HEK293 (cell line): Measurements from ENCODE around the gene RNF13.
A peak's percentile ranks its signal among the peaks of the same experiment; 100 is the strongest.

ENCODE experiments used
- CTCF ChIA-PET: fragments of 350-600 bp; formaldehyde crosslinking; extraction: SDS; loops from one replicate; lab custom pipeline; 2021; ENCODE audit warnings: antibody characterized with exemption; lab: Yijun Ruan, JAX
- POLR2A ChIA-PET: fragments of 300-600 bp; formaldehyde crosslinking; extraction: SDS; loops from one replicate; lab custom pipeline; 2020; ENCODE audit warnings: antibody characterized with exemption, inconsistent platforms; lab: Yijun Ruan, JAX
- H3K27ac ChIP-seq: fragments of 200-500 bp; sonication (Bioruptor generic); 2 replicates; pipeline ENCODE4 v1.5.1; 2014; ENCODE audit warnings: low read depth, low read length, control low read depth, inconsistent platforms; ENCODE audit errors: extremely low read depth
- H3K36me3 ChIP-seq, 2 experiments: fragments of 200-500 bp in 1 of 2; sonication (Bioruptor generic) in 1 of 2; 1 replicate in 1 of 2; 2 replicates in 1 of 2; pipeline ENCODE4 v1.5.1; 2014 to 2017; ENCODE audit warnings: inconsistent platforms in 2 of 2, low read length in 2 of 2; ENCODE audit not compliant: control insufficient read depth in 2 of 2, insufficient read depth in 1 of 2
- H3K4me1 ChIP-seq: fragments of 200-500 bp; sonication (Bioruptor generic); 2 replicates; pipeline ENCODE4 v1.5.1; 2014; ENCODE audit warnings: mild to moderate bottlenecking, low read length, inconsistent platforms; ENCODE audit not compliant: control insufficient read depth, insufficient read depth
- H3K4me3 ChIP-seq: 2 replicates; pipeline ENCODE4 v1.5.1; 2011; ENCODE audit warnings: low read depth, mild to moderate bottlenecking, control low read depth, low read length, moderate library complexity
- H3K9me3 ChIP-seq: fragments of 200-500 bp; sonication (Bioruptor generic); 2 replicates; pipeline ENCODE4 v1.5.1; 2014; ENCODE audit warnings: low read depth, low read length, inconsistent platforms; ENCODE audit not compliant: control insufficient read depth, insufficient read depth
- ATF2 ChIP-seq: fragments of 450-650 bp; formaldehyde crosslinking; IDR thresholded peaks from 2 replicates; pipeline ENCODE4 v1.5.1; 2016; ENCODE audit warnings: missing biosample characterization, missing genetic modification characterization, low read depth
- FEZF1 ChIP-seq: fragments of 450-650 bp; formaldehyde crosslinking; IDR thresholded peaks from 2 replicates; pipeline ENCODE4 v1.5.1; 2016; ENCODE audit warnings: missing biosample characterization, missing genetic modification characterization
- HOXA7 ChIP-seq: sonication (generic); formaldehyde crosslinking; IDR thresholded peaks from 2 replicates; pipeline ENCODE4 v1.8.1; 2022; ENCODE audit warnings: missing genetic modification reagents, borderline replicate concordance
- KLF1 ChIP-seq: fragments of 450-650 bp; formaldehyde crosslinking; IDR thresholded peaks from 2 replicates; pipeline ENCODE4 v1.5.1; 2016; ENCODE audit warnings: missing biosample characterization, missing genetic modification characterization
- MZF1 ChIP-seq: fragments of 450-650 bp; formaldehyde crosslinking; IDR thresholded peaks from 2 replicates; pipeline ENCODE4 v1.5.1; 2017; ENCODE audit warnings: missing biosample characterization, missing genetic modification characterization, borderline replicate concordance
- SP7 ChIP-seq: fragments of 450-650 bp; formaldehyde crosslinking; IDR thresholded peaks from 2 replicates; pipeline ENCODE4 v1.5.1; 2016; ENCODE audit warnings: missing biosample characterization, missing genetic modification characterization
- ZNF10 ChIP-seq: fragments of 450-650 bp; formaldehyde crosslinking; IDR thresholded peaks from 2 replicates; pipeline ENCODE4 v1.5.1; 2017; ENCODE audit warnings: missing biosample characterization, missing genetic modification characterization
- ZNF121 ChIP-seq: fragments of 450-650 bp; formaldehyde crosslinking; IDR thresholded peaks from 2 replicates; pipeline ENCODE4 v1.5.1; 2016; ENCODE audit warnings: missing biosample characterization, missing genetic modification characterization
- ZNF138 ChIP-seq: fragments of 450-650 bp; formaldehyde crosslinking; IDR thresholded peaks from 2 replicates; pipeline ENCODE4 v1.5.1; 2016; ENCODE audit warnings: missing biosample characterization, missing genetic modification characterization, borderline replicate concordance
- ZNF274 ChIP-seq, 2 experiments: fragments of 200-500 bp in 1 of 2; fragments of 450-650 bp in 1 of 2; sonication (Bioruptor generic) in 1 of 2; formaldehyde crosslinking in 1 of 2; IDR thresholded peaks; 2 replicates each; pipeline versions ENCODE4 v1.5.1 to v1.6.1; 2014 to 2016; ENCODE audit warnings: borderline replicate concordance in 1 of 2, inconsistent platforms in 1 of 2, low read length in 1 of 2, missing biosample characterization in 1 of 2, missing genetic modification characterization in 1 of 2
- ZNF292 ChIP-seq: fragments of 450-650 bp; formaldehyde crosslinking; IDR thresholded peaks from 2 replicates; pipeline ENCODE4 v1.5.1; 2016; ENCODE audit warnings: low read depth, missing biosample characterization, missing genetic modification characterization, borderline replicate concordance
- ZNF398 ChIP-seq: fragments of 450-650 bp; formaldehyde crosslinking; IDR thresholded peaks from 2 replicates; pipeline ENCODE4 v1.5.1; 2017; ENCODE audit warnings: missing biosample characterization, missing genetic modification characterization
- ZNF48 ChIP-seq: fragments of 450-650 bp; formaldehyde crosslinking; IDR thresholded peaks from 2 replicates; pipeline ENCODE4 v1.5.1; 2016; ENCODE audit warnings: missing biosample characterization, missing genetic modification characterization
- ZNF624 ChIP-seq: fragments of 450-650 bp; formaldehyde crosslinking; IDR thresholded peaks from 2 replicates; pipeline ENCODE4 v1.5.1; 2017; ENCODE audit warnings: missing biosample characterization, missing genetic modification characterization
- ZNF701 ChIP-seq: fragments of 450-650 bp; formaldehyde crosslinking; IDR thresholded peaks from 2 replicates; pipeline ENCODE4 v1.5.1; 2016; ENCODE audit warnings: missing biosample characterization, missing genetic modification characterization
- TF ChIP-seq, protein P1 (sequence below): fragments of 450-650 bp; formaldehyde crosslinking; IDR thresholded peaks from 2 replicates; pipeline ENCODE4 v1.5.1; 2016; ENCODE audit warnings: missing biosample characterization, missing genetic modification characterization
- TF ChIP-seq, protein P2 (sequence below): fragments of 450-650 bp; formaldehyde crosslinking; IDR thresholded peaks from 2 replicates; pipeline ENCODE4 v1.5.1; 2016; ENCODE audit warnings: missing biosample characterization, missing genetic modification characterization, borderline replicate concordance

The RNF13 gene

DNA sequence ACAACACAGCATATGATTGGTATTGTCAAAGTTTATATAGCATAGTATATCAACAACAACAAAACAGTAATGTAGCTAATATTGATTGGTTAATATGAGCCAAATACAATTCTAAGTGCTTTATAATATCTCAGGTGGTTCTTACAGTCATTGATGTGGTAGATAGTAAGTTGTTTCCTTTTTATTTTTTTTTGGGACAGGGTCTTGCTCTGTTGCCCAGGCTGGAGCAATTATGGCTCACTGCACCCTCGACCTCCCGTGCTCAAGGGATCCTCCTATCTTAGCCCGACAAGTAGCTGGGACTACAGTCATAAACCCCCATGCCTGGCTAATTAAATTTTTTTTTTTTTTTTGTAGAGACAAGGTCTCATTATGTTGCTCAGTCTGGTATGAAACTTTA lies 2.7 kb downstream of the RNF13 start:
- ChIA-PET CTCF (no interaction called here), POLR2A (no interaction called here)
- H3K36me3 ChIP-seq: no peaks in the 10 kb centered on the region
- H3K4me1 ChIP-seq: no peaks in the 10 kb centered on the region; the same call in none of the 2 replicates
- H3K4me3 ChIP-seq: no peak overlapping the region
- no peaks in the 10 kb centered on the region for H3K9me3 ChIP-seq
- TF ChIP-seq ZNF121 (tag by site-specific recombination): peak; percentile 70
- TF ChIP-seq ZNF48 (tag by site-specific recombination): no peak
- H3K27ac ChIP-seq: no peak overlapping the region

GRCh38 chr3:149816311-149816710 lies 3.3 kb downstream of the RNF13 start:
- ChIA-PET POLR2A (no interaction called here), CTCF (no interaction called here)
- Histone ChIP-seq H3K27ac (no peak overlapping the region), H3K9me3 (no peaks in the 10 kb centered on the region), H3K4me3 (no peak overlapping the region), H3K36me3 (no peaks in the 10 kb centered on the region), H3K4me1 (no peaks in the 10 kb centered on the region; the same call in none of the 2 replicates)
- TF ChIP-seq ZNF398 (tag by site-specific recombination) (no peak), SP7 (peak; percentile 50; the same call in 1 of the 2 replicates), HOXA7 (CRISPR knock-in tag) (no peak), MZF1 (tag by site-specific recombination) (0 out of 2 replicates have a peak, but pooled peaks have one; percentile 20), ZNF138 (tag by site-specific recombination) (no peak), ATF2 (tag by site-specific recombination) (peak; percentile 60), FEZF1 (0 out of 2 replicates have a peak, but pooled peaks have one; percentile 26), ZNF10 (tag by site-specific recombination) (peak; percentile 98), ZNF292 (tag by site-specific recombination) (no peak)
- TF ChIP-seq, protein P1, sequence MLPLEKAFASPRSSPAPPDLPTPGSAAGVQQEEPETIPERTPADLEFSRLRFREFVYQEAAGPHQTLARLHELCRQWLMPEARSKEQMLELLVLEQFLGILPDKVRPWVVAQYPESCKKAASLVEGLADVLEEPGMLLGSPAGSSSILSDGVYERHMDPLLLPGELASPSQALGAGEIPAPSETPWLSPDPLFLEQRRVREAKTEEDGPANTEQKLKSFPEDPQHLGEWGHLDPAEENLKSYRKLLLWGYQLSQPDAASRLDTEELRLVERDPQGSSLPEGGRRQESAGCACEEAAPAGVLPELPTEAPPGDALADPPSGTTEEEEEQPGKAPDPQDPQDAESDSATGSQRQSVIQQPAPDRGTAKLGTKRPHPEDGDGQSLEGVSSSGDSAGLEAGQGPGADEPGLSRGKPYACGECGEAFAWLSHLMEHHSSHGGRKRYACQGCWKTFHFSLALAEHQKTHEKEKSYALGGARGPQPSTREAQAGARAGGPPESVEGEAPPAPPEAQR (tag by site-specific recombination): no peak

DNA sequence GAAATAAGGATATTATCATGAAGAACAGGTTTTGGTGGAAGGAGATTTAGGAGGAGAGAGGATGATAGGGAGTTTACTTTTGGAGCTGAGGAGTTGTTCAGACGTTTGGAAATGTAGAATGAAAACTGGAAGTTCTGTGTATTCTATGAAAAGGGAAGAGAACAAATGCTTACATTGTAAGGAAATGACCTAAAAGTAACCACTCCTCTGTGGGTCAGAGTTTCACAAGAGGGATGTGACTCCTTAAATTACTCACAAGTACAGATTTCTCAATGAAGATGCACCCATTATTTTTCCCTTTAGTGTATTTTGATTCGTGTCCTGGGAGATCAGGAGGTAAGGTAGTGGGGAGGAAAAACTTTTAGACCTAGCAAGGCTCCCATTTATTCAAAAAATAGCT lies 4.0 kb downstream of the RNF13 start:
- POLR2A ChIA-PET: no interaction called here
- no peaks in the 10 kb centered on the region for H3K36me3 ChIP-seq
- no peaks in the 10 kb centered on the region for H3K9me3 ChIP-seq
- H3K4me1 ChIP-seq: no peaks in the 10 kb centered on the region; the same call in none of the 2 replicates
- H3K27ac ChIP-seq: no peak overlapping the region
- CTCF ChIA-PET: interaction anchor here (1.1 kb wide), 1 partner anchor 62 kb away, joined by 3 read pairs; no protein-coding TSS in a partner anchor
- no peak overlapping the region for H3K4me3 ChIP-seq
- no peak for TF ChIP-seq ZNF701 (tag by site-specific recombination)
- no peak for TF ChIP-seq KLF1 (tag by site-specific recombination)
- TF ChIP-seq, protein P2, sequence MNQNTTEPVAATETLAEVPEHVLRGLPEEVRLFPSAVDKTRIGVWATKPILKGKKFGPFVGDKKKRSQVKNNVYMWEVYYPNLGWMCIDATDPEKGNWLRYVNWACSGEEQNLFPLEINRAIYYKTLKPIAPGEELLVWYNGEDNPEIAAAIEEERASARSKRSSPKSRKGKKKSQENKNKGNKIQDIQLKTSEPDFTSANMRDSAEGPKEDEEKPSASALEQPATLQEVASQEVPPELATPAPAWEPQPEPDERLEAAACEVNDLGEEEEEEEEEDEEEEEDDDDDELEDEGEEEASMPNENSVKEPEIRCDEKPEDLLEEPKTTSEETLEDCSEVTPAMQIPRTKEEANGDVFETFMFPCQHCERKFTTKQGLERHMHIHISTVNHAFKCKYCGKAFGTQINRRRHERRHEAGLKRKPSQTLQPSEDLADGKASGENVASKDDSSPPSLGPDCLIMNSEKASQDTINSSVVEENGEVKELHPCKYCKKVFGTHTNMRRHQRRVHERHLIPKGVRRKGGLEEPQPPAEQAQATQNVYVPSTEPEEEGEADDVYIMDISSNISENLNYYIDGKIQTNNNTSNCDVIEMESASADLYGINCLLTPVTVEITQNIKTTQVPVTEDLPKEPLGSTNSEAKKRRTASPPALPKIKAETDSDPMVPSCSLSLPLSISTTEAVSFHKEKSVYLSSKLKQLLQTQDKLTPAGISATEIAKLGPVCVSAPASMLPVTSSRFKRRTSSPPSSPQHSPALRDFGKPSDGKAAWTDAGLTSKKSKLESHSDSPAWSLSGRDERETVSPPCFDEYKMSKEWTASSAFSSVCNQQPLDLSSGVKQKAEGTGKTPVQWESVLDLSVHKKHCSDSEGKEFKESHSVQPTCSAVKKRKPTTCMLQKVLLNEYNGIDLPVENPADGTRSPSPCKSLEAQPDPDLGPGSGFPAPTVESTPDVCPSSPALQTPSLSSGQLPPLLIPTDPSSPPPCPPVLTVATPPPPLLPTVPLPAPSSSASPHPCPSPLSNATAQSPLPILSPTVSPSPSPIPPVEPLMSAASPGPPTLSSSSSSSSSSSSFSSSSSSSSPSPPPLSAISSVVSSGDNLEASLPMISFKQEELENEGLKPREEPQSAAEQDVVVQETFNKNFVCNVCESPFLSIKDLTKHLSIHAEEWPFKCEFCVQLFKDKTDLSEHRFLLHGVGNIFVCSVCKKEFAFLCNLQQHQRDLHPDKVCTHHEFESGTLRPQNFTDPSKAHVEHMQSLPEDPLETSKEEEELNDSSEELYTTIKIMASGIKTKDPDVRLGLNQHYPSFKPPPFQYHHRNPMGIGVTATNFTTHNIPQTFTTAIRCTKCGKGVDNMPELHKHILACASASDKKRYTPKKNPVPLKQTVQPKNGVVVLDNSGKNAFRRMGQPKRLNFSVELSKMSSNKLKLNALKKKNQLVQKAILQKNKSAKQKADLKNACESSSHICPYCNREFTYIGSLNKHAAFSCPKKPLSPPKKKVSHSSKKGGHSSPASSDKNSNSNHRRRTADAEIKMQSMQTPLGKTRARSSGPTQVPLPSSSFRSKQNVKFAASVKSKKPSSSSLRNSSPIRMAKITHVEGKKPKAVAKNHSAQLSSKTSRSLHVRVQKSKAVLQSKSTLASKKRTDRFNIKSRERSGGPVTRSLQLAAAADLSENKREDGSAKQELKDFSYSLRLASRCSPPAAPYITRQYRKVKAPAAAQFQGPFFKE: no peak
- no peak for TF ChIP-seq ZNF624 (tag by site-specific recombination)
- TF ChIP-seq ZNF274 (IDR thresholded peaks at IDR 0.05; ENCODE audit: low read length): no peak
- TF ChIP-seq ZNF274 (tag by site-specific recombination; IDR thresholded peaks at IDR 0.05; ENCODE audit: borderline replicate concordance): no peak
